ENCODE measurements around the gene CTSF. TPM values are rescaled to one million over a fixed set of nuclear protein-coding genes. Genes with fewer than 3 reads are reported as not detected.
A peak's percentile ranks its signal among the peaks of the same experiment; 100 is the strongest.

The CTSF gene
- total and polyA plus RNA-seq, 2 of the 13 experiments (the other 11 are each of a cell fraction or from before 2014, with no cell fraction given): not detected

- no TSS peak for BruUV-seq (replicated peaks)
- CTCF ChIA-PET (ENCODE audit: low intra/inter-chr PET ratio, low total read pairs): no interaction called here
- WGBS (ENCODE audit: low lambda C conversion rate): 42% methylated on average over 3 of the region's 4 CpGs
Measured at GRCh38 chr11:66550887-66551286, 17.5 kb downstream of the CTSF start.

GRCh38 chr11:66549696-66550095 is 18.7 kb downstream of the CTSF start:
- Histone ChIP-seq H3K9me3 (ENCODE audit: low read length) (no peaks in the 10 kb centered on the region), H3K27me3 (ENCODE audit: control insufficient read depth in 1 of 2, insufficient read depth in 2 of 2, low read length in 2 of 2) (peaks cover 2 to 11% of the 10 kb centered on the region in 2 experiments; a peak in 4 of 5 replicates), H2AFZ (ENCODE audit: low read length) (no peak overlapping the region), H3K4me2 (ENCODE audit: low read depth, low read length) (no peak overlapping the region), H3K9ac (ENCODE audit: insufficient read depth, low read depth, low read length) (no peak overlapping the region), H3K4me1 (ENCODE audit: insufficient read depth, low read length) (peaks cover 46% of the 10 kb centered on the region), H3K27ac (ENCODE audit: extremely low read length, insufficient read depth, low read length) (no peak overlapping the region), H3K79me2 (ENCODE audit: insufficient read depth, low read length) (no peaks in the 10 kb centered on the region), H3K36me3 (replicated peaks in 1 of 2; ENCODE audit: control insufficient read depth in 1 of 2, insufficient read depth in 2 of 2, low read length in 2 of 2) (no peaks in the 10 kb centered on the region), H4K20me1 (ENCODE audit: insufficient read depth, low read length) (no peaks in the 10 kb centered on the region), H3K4me3 (replicated peaks in 1 of 3; ENCODE audit: insufficient read depth in 1 of 3, low read depth in 2 of 3, low read length in 3 of 3) (no peak overlapping the region)
- CTCF ChIA-PET (ENCODE audit: low intra/inter-chr PET ratio, low total read pairs): no interaction called here
- TF ChIP-seq ZMYM3 (CRISPR knock-in tag; IDR thresholded peaks at IDR 0.05) (peak; percentile 58; the same call in 1 of the 2 replicates), HNF4G (IDR thresholded peaks at IDR 0.05; ENCODE audit: borderline replicate concordance, low read depth, low read length) (no peak), HNF4G (CRISPR knock-in tag; IDR thresholded peaks at IDR 0.05; ENCODE audit: borderline replicate concordance, low read depth) (no peak), ZBED4 (CRISPR knock-in tag; IDR thresholded peaks at IDR 0.05; ENCODE audit: borderline replicate concordance) (no peak)
- intact Hi-C loops (cut with micrococcal nuclease; ENCODE audit: unreplicated experiment): no loop called here
- DNase-seq (ENCODE audit: low spot score) (no peak), FAIRE-seq (no peak), ATAC-seq (no peak)
- in situ Hi-C loops (cut with HindIII; ENCODE audit: extremely low pct_ligation_motif_present, low pct_unique_long_range_greater_than_20kb): loop anchor here (25.0 kb wide), 1 partner anchor 288 kb away; the partner anchor contains the start of gene RCE1
- 55% methylated on average over 3 of the region's 3 CpGs for WGBS (ENCODE audit: low lambda C conversion rate)
- POLR2A ChIA-PET: no interaction called here
- no TSS peak for BruUV-seq (replicated peaks)

More at GRCh38 chr11:66550887-66551286, 17.5 kb downstream of the CTSF start:
- Histone ChIP-seq H3K27me3 (ENCODE audit: control insufficient read depth in 1 of 2, insufficient read depth in 2 of 2, low read length in 2 of 2) (peaks cover 2 to 19% of the 10 kb centered on the region in 2 experiments), H2AFZ (ENCODE audit: low read length) (no peak overlapping the region), H4K20me1 (ENCODE audit: insufficient read depth, low read length) (no peaks in the 10 kb centered on the region), H3K36me3 (replicated peaks in 1 of 2; ENCODE audit: control insufficient read depth in 1 of 2, insufficient read depth in 2 of 2, low read length in 2 of 2) (no peaks in the 10 kb centered on the region), H3K9ac (ENCODE audit: insufficient read depth, low read depth, low read length) (no peak overlapping the region), H3K4me3 (replicated peaks in 1 of 3; ENCODE audit: insufficient read depth in 1 of 3, low read depth in 2 of 3, low read length in 3 of 3) (no peak overlapping the region), H3K4me1 (ENCODE audit: insufficient read depth, low read length) (peaks cover 40% of the 10 kb centered on the region), H3K9me3 (ENCODE audit: low read length) (no peaks in the 10 kb centered on the region), H3K27ac (ENCODE audit: extremely low read length, insufficient read depth, low read length) (no peak overlapping the region), H3K79me2 (ENCODE audit: insufficient read depth, low read length) (no peaks in the 10 kb centered on the region), H3K4me2 (ENCODE audit: low read depth, low read length) (no peak overlapping the region)
- no peak for TF ChIP-seq ZSCAN29 (CRISPR knock-in tag; conservative IDR thresholded peaks at IDR 0.05)
- TF ChIP-seq ZNF768 (CRISPR knock-in tag; IDR thresholded peaks at IDR 0.05): peak; percentile 97
- TF ChIP-seq ZMYM3 (CRISPR knock-in tag; IDR thresholded peaks at IDR 0.05): 0 out of 2 replicates have a peak, but pooled peaks have one; percentile 20
- no peak for FAIRE-seq
- intact Hi-C loops (cut with micrococcal nuclease; ENCODE audit: unreplicated experiment): no loop called here
- POLR2A ChIA-PET: interaction anchor here (1.5 kb wide), 1 partner anchor 88 kb away, joined by 4 read pairs; the partner anchor contains the start of gene RBM4
- no peak for DNase-seq (ENCODE audit: low spot score)
- in situ Hi-C loops (cut with HindIII; ENCODE audit: extremely low pct_ligation_motif_present, low pct_unique_long_range_greater_than_20kb): loop anchor here (25.0 kb wide), 1 partner anchor 286 kb away; the partner anchor contains the start of gene RCE1
- no peak for ATAC-seq
